Middle frontal gyrus (tissue), 1 donor: Measurements from ENCODE around the gene MSH6.

Experiments
- DNase-seq: peaks from one replicate; pipeline ENCODE4 v3.0.0-alpha.2; 2015; ENCODE audit warnings: low spot score; ENCODE audit errors: extremely low spot score

MSH6 gene

GRCh38 chr2:47778698-47779425 is 4.1 kb upstream of the MSH6 start:
- DNase-seq, result no peak

GRCh38 chr2:47779426-47779790 is 3.5 kb upstream of the MSH6 start:
- DNase-seq, result no peak

GRCh38 chr2:47782381-47782670 is 619 bp upstream of the MSH6 start:
- DNase-seq, result no peak

GRCh38 chr2:47783486-47784351 is 774 bp downstream of the MSH6 start:
- no peak for DNase-seq

GRCh38 chr2:47784352-47784851 is 1.5 kb downstream of the MSH6 start:
- DNase-seq, result no peak

GRCh38 chr2:47785986-47786385 is 3.0 kb downstream of the MSH6 start:
- no peak for DNase-seq

- DNase-seq, result no peak
Measured at GRCh38 chr2:47796090-47796697, 13.2 kb downstream of the MSH6 start.

GRCh38 chr2:47798631-47799030 is 15.7 kb downstream of the MSH6 start:
- no peak for DNase-seq

GRCh38 chr2:47799031-47799609 is 16.2 kb downstream of the MSH6 start:
- DNase-seq, result no peak

- DNase-seq, result no peak
Measured at GRCh38 chr2:47801118-47801517, 18.2 kb downstream of the MSH6 start.

- DNase-seq, result no peak
Measured at GRCh38 chr2:47803363-47803762, 20.4 kb downstream of the MSH6 start.

- no peak for DNase-seq
Measured at GRCh38 chr2:47803770-47804169, 20.8 kb downstream of the MSH6 start.

GRCh38 chr2:47805850-47806249 is 22.9 kb downstream of the MSH6 start:
- no peak for DNase-seq

- no peak for DNase-seq
Measured at GRCh38 chr2:47808614-47809013, 25.7 kb downstream of the MSH6 start.

- no peak for DNase-seq
Measured at GRCh38 chr2:47809903-47810302, 27.0 kb downstream of the MSH6 start.

GRCh38 chr2:47810850-47811249 is 27.9 kb downstream of the MSH6 start:
- DNase-seq, result no peak

GRCh38 chr2:47811668-47812067 is 28.7 kb downstream of the MSH6 start:
- no peak for DNase-seq

GRCh38 chr2:47815764-47816163 is 32.8 kb downstream of the MSH6 start:
- DNase-seq, result no peak

- no peak for DNase-seq
Measured at GRCh38 chr2:47818777-47819176, 35.8 kb downstream of the MSH6 start.

- no peak for DNase-seq
Measured at GRCh38 chr2:47819834-47820233, 36.9 kb downstream of the MSH6 start.

- DNase-seq, result no peak
Measured at GRCh38 chr2:47822518-47822917, 39.6 kb downstream of the MSH6 start.

- no peak for DNase-seq
Measured at GRCh38 chr2:47833516-47833968, 50.6 kb downstream of the MSH6 start.
